Chondrocyte (in vitro differentiated cells): ENCODE measurements around the gene BTBD19. TPM values are rescaled to one million over a fixed set of nuclear protein-coding genes. Genes with fewer than 3 reads are reported as not detected.
A peak's percentile ranks its signal among the peaks of the same experiment; 100 is the strongest.

Experiments
- DNase-seq: peaks from one replicate; pipeline ENCODE4 v3.0.0; 2021; ENCODE audit warnings: mixed read lengths, low spot score
- H3K27ac Mint-ChIP-seq: one replicate; pipeline ENCODE4 v1.8.0; 2021; ENCODE audit warnings: mild to moderate bottlenecking, moderate library complexity, mixed read lengths; ENCODE audit not compliant: unreplicated experiment
- H3K27me3 Mint-ChIP-seq: 2 replicates; pipeline ENCODE4 v1.8.0; 2021; ENCODE audit warnings: low read depth, mixed read lengths
- H3K36me3 Mint-ChIP-seq: 2 replicates; pipeline ENCODE4 v1.8.0; 2021; ENCODE audit warnings: low read depth, mixed read lengths
- H3K4me1 Mint-ChIP-seq: 2 replicates; pipeline ENCODE4 v1.8.0; 2021; ENCODE audit warnings: low read depth, mild to moderate bottlenecking, mixed read lengths
- H3K4me3 Mint-ChIP-seq: one replicate; pipeline ENCODE4 v1.8.0; 2021; ENCODE audit warnings: mild to moderate bottlenecking, moderate library complexity, mixed read lengths; ENCODE audit not compliant: unreplicated experiment
- H3K9me3 Mint-ChIP-seq: 2 replicates; pipeline ENCODE4 v1.8.0; 2021; ENCODE audit warnings: low read depth, mixed read lengths
- total RNA-seq: library from RNA; stranded (reverse); gene quantifications from 3 replicates; pipeline ENCODE4 v1.2.1, GENCODE V29; 2021
- TF ChIP-seq, protein P1 (sequence below): fragments of 200-600 bp; sonication (generic); IDR thresholded peaks from 2 replicates; pipeline ENCODE4 v1.5.0; 2021; ENCODE audit warnings: antibody characterized with exemption, mild to moderate bottlenecking, moderate library complexity

Gene BTBD19
- total RNA-seq, 1 donor from 2014 or later, result 44.1 TPM

DNA sequence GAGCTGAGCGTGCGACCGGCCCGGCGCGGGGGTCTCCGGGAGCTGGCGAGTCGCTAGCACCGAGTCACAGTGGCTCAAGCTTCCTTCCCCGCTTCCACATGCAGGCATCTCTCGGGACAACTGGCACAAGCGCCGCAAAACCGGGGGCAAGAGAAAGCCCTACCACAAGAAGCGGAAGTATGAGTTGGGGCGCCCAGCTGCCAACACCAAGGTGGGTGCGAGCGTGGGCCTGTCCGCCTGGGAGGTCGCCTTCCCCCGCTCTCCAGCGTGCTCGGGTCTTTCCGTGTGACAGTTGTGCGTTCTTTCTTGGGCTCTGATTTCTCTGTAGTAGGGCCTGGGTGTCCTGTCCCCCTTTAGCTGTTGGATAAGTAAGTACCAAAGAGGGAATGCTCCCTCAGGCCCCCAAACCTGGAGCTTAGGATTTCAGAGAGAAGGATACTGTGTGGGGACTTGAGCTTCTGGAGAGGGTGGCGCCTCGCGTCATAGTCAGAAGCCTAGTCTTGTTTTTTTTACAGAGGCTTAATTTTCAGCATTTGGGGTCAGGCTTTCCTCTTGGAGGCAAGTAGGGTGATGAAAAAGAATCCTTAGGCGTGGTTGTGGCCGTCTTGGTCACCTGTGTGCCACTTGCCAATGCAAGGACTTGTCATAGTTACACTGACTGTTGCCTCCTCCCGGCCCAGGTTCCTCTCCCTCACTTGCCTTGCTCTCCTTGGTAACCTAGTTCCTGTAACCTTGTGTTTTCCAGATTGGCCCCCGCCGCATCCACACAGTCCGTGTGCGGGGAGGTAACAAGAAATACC lies 32.2 kb upstream of the BTBD19 start:
- Mint-ChIP-seq H3K27ac (peak overlapping the region; percentile 87), H3K9me3 (no peaks in the 10 kb centered on the region), H3K27me3 (no peaks in the 10 kb centered on the region), H3K36me3 (peaks cover 22% of the 10 kb centered on the region), H3K4me1 (peaks cover 35% of the 10 kb centered on the region), H3K4me3 (peak overlapping the region; percentile 91)
- DNase-seq, result no peak
- TF ChIP-seq, protein P1, sequence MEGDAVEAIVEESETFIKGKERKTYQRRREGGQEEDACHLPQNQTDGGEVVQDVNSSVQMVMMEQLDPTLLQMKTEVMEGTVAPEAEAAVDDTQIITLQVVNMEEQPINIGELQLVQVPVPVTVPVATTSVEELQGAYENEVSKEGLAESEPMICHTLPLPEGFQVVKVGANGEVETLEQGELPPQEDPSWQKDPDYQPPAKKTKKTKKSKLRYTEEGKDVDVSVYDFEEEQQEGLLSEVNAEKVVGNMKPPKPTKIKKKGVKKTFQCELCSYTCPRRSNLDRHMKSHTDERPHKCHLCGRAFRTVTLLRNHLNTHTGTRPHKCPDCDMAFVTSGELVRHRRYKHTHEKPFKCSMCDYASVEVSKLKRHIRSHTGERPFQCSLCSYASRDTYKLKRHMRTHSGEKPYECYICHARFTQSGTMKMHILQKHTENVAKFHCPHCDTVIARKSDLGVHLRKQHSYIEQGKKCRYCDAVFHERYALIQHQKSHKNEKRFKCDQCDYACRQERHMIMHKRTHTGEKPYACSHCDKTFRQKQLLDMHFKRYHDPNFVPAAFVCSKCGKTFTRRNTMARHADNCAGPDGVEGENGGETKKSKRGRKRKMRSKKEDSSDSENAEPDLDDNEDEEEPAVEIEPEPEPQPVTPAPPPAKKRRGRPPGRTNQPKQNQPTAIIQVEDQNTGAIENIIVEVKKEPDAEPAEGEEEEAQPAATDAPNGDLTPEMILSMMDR, result no peak

DNA sequence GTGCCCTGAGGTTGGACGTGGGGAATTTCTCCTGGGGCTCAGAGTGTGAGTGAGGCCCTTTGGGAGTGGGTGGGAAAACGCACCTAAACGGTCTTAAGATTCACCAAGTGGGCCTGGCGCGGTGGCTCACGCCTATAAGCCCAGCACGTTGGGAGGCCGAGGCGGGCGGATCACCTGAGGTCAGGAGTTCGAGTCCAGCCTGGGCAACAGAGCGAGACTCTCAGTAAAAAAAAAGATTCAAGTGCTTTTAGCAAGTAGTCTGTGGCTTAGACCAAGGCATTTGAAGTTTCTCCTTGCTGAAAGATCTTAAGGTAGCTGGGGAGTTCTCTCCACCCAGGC lies 31.6 kb upstream of the BTBD19 start:
- Mint-ChIP-seq H3K9me3 (no peaks in the 10 kb centered on the region), H3K36me3 (peaks cover 26% of the 10 kb centered on the region), H3K4me3 (peak overlapping the region; percentile 91), H3K27ac (peak overlapping the region; percentile 87), H3K4me1 (peaks cover 35% of the 10 kb centered on the region), H3K27me3 (no peaks in the 10 kb centered on the region)
- TF ChIP-seq, protein P1, result no peak
- no peak for DNase-seq

DNA sequence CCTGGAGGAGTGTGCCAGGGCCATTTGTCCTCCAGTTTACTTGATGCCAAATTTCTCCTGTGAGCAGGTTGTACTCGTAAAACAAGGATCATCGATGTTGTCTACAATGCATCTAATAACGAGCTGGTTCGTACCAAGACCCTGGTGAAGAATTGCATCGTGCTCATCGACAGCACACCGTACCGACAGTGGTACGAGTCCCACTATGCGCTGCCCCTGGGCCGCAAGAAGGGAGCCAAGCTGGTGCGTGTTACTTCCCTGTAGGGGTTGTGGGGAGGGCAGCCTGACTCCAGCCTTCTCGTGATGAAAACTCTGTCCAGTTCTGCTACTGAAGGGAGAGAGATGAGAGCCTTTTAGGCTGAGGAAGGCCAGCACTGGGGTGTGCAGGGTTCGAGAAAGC lies 30.8 kb upstream of the BTBD19 start:
- H3K4me3 Mint-ChIP-seq, result peak overlapping the region; percentile 91
- H3K27me3 Mint-ChIP-seq, result no peaks in the 10 kb centered on the region
- no peaks in the 10 kb centered on the region for H3K9me3 Mint-ChIP-seq
- no peak for DNase-seq
- H3K4me1 Mint-ChIP-seq, result peaks cover 35% of the 10 kb centered on the region
- H3K36me3 Mint-ChIP-seq, result peaks cover 26% of the 10 kb centered on the region
- peak overlapping the region; percentile 50 for H3K27ac Mint-ChIP-seq
- TF ChIP-seq, protein P1, result no peak

DNA sequence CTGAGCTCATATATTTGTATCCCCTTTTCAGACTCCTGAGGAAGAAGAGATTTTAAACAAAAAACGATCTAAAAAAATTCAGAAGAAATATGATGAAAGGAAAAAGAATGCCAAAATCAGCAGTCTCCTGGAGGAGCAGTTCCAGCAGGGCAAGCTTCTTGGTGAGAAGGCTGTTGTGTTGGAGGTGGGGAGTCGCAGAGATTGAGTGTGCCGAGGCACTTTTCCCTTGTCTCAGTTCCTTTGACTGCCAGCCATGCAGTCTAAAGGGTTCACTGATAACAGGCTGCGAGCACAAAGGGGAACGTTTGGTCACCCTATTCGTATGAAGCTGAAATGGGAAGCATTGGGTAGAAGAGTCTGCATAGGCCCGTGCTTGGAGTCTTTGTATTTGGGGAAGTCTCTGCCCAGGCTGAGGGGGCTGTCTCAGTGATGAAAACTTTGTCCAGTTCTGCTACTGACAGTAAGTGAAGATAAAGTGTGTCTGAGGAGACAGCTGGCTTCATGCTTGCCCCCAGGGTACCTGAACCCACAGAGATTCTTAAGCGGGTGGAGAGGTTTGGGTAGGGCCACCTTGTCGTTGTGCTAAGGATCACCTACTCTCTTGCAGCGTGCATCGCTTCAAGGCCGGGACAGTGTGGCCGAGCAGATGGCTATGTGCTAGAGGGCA lies 30.2 kb upstream of the BTBD19 start:
- Mint-ChIP-seq H3K27me3 (no peaks in the 10 kb centered on the region), H3K27ac (no peak overlapping the region), H3K4me3 (peak overlapping the region; percentile 91), H3K4me1 (peaks cover 35% of the 10 kb centered on the region), H3K9me3 (no peaks in the 10 kb centered on the region), H3K36me3 (peaks cover 26% of the 10 kb centered on the region)
- TF ChIP-seq, protein P1, result no peak
- no peak for DNase-seq

DNA sequence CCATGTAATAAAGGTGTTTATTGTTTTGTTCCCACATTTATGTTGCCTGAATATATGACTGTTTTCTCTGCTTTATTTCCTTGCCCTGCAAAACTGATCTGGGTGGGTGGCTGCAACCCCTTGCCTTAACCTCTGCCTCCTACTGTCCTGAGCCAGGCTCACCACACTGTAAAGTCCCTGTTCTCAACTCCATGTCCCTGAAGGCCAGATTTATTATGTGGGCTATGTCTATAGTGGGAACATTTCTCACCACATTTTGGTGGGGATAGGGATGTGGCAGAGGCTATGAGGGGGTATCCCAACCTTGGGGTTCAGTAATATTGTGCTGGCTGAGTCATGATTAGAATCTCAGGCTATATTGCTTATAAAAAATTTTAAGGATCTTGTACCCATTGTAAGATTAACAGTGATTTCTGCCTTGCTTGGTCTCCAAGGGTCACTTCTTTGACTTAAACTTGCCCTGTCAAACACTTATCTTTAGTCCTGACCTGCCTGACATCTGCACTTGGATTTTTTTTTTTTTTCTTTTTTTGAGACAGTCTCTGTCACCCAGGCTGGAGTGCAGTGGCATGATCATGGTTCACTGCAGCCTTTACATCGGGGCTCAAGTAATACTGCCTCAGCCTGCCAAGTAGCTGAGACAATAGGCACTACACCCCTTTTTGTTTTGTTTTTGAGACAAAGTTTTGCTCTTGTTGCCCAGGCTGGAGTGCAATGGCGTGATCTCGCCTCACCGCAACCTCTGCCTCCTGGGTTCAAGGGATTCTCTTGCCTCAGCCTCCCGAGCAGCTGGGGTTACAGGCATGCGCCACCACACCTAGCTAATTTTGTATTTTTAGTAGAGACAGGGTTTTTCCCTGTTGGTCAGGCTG lies 29.4 kb upstream of the BTBD19 start:
- Mint-ChIP-seq H3K4me1 (peaks cover 42% of the 10 kb centered on the region), H3K27me3 (no peaks in the 10 kb centered on the region), H3K4me3 (peak overlapping the region; percentile 27), H3K27ac (peak overlapping the region; percentile 49), H3K9me3 (no peaks in the 10 kb centered on the region), H3K36me3 (peaks cover 26% of the 10 kb centered on the region)
- DNase-seq, result no peak
- TF ChIP-seq, protein P1, result no peak
